A549 treated with Hydrocortisone at 1 μM for 4 hours (cell line): ENCODE results near the gene AP5Z1. TPM values are rescaled to one million over a fixed set of nuclear protein-coding genes. Genes with fewer than 3 reads are reported as not detected.

Experiments used
- total RNA-seq: library from RNA; stranded (reverse); fragments of 200-300 nt; extraction: Qiagen RNA extraction; gene quantifications from 5 replicates; pipeline ENCODE4 v1.2.3, GENCODE V29; 2022

Gene AP5Z1, protein sequence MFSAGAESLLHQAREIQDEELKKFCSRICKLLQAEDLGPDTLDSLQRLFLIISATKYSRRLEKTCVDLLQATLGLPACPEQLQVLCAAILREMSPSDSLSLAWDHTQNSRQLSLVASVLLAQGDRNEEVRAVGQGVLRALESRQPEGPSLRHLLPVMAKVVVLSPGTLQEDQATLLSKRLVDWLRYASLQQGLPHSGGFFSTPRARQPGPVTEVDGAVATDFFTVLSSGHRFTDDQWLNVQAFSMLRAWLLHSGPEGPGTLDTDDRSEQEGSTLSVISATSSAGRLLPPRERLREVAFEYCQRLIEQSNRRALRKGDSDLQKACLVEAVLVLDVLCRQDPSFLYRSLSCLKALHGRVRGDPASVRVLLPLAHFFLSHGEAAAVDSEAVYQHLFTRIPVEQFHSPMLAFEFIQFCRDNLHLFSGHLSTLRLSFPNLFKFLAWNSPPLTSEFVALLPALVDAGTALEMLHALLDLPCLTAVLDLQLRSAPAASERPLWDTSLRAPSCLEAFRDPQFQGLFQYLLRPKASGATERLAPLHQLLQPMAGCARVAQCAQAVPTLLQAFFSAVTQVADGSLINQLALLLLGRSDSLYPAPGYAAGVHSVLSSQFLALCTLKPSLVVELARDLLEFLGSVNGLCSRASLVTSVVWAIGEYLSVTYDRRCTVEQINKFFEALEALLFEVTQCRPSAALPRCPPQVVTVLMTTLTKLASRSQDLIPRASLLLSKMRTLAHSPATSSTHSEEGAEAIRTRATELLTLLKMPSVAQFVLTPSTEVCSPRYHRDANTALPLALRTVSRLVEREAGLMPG
- 22.5 to 43.7 TPM (median 31.2 TPM) in 5 replicates for total RNA-seq

DNA sequence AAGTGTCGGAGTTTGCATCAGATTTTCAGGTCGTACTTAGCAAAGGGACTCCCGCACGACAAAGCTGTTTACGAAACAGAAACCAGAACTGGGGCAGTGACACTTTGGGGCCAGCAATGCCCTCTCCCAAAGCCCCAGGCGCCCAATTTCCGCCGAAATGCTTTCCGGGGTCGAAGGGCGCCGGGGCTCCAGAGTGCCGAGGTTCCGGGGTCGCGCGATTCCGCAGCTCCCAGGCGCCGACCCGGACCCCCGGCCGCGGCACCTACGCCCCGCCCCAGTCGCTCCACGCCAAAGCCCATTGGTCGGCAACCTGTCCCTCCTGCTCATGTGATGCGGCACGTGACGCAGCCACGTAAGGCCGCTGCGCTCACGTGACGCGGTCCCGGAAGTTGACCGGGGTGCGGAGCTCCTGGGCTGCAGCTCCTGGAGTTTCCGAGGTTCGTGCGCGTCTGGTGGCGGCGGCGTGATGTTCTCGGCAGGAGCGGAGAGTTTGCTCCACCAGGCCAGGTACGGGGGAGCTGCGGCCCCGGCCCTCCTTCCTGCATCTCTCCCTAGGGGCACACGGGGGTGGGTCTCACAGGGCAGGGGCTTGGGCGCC lies at the start of gene AP5Z1:
TSS of gene AP5Z1 (plus strand) at position 374 of the 598 bp plus-strand sequence. CDS start at position 467, 93 bp downstream.

Other genes with a start within 250 kb of the AP5Z1 start
- 10.3 to 14.3 TPM (median 12.5 TPM) in 5 replicates for gene FOXK1, start 93.3 kb upstream of the AP5Z1 start, total RNA-seq
- gene PAPOLB, start 86.4 kb downstream of the AP5Z1 start, total RNA-seq = not detected in 5 replicates
- 1.1 to 2.7 TPM (median 2.0 TPM) in 5 replicates for gene RADIL, start 108.1 kb downstream of the AP5Z1 start, total RNA-seq
- not detected in 5 replicates for gene MMD2, start 183.6 kb downstream of the AP5Z1 start, total RNA-seq